NK-92 (cell line): ENCODE measurements around the gene PARD3B.

ENCODE experiments used
- DNase-seq: peaks from one replicate; lab custom pipeline; 2025; ENCODE audit not compliant: unreplicated experiment; lab: John Stamatoyannopoulos, UW

Gene PARD3B

DNA sequence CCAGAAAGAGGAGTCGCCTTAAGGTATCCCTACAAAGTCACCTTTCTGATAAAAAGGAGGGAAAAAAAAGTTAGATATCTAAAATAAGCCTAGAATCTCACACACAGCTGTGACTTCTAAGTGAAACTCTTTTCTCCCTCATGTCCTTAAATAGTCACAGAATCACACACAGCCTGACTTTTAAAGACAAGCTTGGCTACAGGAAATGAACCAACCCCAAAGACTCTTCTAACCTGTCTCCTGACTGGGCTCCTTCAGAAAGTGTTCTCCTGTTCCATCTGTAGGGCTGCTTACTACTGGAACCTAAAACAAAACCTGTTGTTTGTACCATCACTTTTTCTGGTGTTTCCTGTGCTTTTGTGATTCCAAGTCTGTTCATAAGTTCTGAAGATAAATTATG, 1074.3 kb downstream of the PARD3B start:
- no peak for DNase-seq

DNA sequence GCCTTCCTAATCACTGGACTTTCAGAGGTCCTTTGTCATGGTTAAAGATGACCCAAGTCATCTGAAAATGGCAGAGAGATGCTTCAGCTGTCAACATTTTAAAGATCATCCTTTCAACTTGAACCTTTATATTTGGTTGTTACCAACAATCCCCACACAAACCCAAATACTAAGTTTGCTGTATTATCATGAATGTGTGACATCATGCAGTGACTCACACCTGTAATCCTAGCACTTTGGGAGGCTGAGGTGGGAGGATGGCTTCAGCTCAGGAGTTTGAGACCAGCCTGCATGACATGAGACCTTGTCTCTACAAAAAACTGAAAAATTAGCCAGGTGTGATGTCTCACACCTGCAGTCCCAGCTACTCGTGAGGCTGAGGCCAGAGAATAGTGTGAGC, 1081.8 kb downstream of the PARD3B start:
- DNase-seq = no peak

DNA sequence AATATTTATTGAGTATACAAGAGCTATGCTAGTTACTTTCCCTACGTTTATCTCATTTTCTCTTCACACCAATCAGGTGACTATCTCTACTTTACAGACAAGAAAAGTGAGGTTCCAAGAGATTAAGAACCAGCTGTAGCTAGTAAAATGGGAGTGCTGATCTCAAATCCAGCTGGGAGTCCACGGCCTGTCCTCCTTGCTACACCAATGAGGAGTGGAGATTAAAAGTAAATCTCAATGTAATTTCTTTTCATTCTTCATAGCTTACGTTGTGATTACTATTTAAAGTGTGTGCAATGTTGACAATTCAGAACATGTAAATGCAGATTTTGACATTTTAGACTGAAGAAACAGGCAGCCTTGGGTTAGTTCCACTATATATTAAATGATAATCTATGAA, 1083.1 kb downstream of the PARD3B start:
- no peak for DNase-seq

DNA sequence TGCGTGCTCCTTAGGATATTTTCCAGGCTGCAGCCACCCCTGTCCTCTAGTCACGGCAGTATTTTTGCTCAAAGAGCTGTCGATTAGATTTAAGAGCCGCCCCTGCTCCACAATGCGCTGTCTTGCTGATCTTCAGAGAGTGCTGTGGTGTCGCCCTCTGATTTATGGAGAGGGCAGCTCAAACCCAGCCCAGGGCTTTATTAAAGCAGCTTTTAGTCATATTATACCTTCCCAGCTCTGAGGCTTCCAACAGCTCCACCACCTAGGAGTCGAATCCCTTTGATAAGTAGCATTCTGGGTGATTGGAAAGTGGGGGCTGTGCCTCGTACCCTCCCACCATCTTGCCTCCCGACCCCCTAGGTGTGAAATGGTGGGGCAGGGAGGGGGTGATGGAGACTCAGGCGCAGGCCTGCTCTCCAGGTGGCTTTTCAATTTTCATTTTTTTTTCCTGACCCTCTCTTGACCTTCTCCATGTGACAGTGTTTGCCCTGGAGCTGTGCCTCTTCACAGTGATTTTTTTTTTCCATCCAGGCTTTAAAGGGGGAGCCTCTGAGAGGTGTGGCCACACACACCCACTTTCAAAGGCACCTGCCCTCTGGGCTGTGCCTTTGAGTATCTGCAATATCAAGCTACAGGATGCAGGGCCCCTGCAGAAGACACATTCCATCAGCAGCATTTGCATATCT, 1084.0 kb downstream of the PARD3B start:
- DNase-seq = no peak

DNA sequence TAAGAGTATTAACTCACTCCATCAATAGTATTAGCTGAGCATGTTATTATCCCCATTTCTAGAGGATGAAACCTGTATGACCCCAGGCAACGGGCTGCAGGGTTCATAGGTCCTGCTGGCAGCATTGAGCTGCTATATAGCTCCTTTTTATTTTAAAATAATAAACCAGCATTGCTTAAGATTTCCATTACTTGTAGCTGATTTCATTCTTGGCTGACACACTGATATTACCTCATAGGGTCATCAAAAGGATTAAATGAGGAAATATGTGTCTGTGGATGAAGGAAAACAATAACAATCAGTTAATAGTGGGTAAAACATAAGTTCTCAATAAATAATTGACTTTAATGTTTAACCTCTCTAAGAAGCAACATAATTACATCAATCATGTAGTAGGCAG, 1088.7 kb downstream of the PARD3B start:
- DNase-seq = no peak

DNA sequence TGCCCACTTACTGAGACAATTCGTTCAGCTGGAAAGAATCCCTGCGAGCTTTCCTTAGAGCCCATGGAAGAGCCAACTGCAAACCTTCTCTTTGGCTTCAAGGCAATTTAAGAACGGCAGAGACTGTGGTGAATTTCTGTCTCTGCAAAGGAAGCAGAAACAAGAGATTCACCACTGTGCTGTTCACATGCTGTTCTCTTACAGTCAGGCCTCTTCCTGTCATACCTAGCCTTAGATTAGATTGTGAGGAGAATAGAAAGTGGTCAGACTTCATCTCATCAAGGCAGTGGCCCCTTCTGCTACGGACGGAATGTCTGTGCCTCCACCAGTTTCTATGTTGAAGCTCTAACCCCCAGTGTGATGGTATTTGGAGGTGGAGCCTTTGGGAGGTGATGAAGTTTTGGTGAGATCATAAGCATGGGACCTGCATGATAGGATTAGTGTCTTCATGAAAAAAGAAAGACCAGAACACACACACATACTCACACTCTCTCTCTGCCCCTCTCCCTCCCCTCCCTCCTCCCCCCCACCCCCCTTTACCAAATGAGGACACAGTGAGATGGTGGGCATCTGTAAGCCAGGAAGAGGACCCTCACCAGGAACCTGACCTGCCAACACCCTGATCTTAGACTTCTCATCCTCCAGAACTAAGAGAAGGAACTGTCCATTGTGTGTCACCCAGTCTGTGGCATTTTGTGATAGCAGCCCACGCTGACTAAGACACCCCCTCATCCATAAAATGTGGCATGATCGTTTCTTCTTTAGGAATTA, 1091.5 kb downstream of the PARD3B start:
- no peak for DNase-seq

DNA sequence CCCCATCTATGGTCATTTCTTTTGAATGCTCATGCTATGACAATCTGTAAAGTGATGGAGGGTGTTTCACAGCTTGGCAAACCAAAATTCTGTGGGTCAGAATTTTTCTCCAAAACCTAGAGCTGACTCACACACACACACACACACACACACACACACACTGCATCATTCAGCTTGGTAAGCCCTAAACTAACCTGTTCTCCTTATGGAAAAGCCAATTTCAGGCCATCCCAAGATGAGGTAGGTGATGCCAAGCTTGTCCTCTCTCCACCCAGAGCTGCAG, 1092.0 kb downstream of the PARD3B start:
- DNase-seq = no peak

DNA sequence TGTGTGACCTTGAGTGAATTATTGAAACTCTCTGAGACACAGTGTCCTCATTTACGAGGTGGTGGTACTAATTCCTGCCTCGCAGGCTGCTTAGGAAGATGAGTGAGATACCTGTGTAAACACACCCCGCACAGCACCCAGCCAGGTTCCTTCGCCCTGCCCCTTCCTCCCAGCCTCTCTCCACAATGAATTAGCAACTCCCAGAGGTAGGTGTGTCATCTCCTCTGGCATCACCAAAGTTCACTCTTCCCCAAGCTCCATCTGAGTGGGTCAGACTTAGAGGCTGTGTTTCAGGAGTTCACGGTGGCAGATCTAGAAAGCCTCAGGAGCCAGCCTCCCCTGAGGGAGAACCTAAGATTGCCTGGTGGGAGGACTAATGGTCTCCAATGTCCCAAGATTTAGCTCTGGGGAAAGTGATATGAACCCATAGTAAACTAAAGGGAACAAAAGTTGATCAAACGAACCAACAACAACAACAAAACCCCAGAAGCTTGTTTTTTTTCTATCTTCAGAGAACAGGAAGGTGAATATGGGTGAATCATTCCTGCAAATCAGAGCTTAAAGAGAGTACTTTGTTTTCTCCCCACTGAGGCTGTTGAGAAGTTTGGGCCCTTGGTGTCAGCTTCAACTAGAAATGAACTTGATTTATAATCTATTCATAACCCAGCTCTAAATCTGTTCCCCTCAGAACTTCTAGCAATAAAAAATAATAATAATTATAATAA, 1092.7 kb downstream of the PARD3B start:
- DNase-seq = no peak

DNA sequence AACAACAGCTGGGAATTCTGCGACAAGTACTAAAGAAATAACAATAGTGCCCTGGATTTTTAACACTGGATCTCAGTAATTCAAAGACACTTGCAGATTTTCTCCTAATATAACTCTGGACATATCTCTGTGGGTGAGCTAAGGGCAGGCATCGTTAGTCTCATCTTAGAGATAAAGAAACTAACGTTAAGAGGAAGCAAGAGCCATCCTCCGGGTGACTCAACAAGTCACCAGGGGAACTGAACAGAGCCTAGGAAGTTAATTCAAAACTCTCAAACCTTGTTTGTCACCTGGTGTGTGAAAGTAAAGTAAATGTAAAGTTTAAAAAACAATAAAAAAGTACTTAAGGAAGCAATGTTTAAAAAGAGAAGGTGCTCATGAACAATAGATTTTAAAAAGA, 1095.4 kb downstream of the PARD3B start:
- no peak for DNase-seq

DNA sequence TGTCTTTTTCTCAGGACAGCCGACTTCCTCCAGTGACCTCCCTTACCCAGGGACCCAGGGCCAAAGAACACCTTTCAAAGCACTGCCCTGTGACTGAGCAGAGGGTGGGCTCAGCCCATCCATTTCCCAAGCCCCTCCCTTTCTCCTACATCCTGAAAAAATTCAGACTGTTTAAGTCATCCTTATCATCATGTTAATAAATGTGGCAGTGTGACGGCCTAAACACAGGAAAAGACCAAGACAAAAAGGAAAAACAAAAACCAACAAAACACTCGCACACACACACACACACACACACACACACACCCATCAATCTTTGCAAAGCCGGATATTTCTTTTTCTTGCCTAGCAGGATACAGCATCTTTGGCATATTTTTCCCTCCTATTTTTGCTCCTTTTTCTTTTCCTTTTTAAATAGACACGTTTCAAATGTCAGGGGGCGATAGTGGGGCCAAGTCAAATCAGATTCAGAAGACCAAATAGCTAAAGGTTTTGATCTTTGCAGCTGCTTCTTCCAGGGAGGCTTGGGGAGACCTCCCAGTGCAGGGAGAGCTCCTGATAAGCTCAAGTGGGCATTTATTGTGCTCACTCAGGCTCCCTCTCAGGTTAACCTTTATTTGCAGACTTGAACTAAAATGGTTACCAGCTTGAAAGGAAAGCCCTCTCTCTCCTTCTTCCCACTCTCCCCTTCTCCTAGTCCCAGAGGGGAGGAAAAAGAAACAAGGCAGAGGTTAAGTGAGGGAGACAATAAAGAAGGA, 1097.5 kb downstream of the PARD3B start:
- no peak for DNase-seq

DNA sequence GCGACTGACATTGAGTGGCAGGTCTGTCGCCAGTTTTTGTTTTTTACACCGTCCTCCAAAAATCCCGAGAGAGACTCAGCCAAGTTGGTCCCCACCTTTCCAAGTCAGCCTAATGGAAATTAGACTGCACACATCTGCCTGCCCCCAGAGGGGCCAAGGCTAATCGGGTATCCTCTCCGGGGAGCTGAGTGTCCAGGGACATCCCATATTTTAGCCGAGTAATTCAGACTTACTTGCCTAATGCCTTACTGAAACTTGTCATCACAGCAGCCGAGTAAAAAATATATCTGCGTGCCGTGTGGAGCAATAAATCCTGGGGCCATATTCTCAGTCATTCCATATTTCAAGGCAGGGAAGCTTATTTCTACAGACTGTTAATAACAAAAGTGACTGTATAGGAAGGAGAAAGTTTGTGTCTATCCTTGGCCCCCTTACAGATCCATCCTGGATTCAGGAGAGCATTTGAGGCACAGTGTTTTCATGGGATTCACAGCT, 1098.2 kb downstream of the PARD3B start:
- DNase-seq = no peak

DNA sequence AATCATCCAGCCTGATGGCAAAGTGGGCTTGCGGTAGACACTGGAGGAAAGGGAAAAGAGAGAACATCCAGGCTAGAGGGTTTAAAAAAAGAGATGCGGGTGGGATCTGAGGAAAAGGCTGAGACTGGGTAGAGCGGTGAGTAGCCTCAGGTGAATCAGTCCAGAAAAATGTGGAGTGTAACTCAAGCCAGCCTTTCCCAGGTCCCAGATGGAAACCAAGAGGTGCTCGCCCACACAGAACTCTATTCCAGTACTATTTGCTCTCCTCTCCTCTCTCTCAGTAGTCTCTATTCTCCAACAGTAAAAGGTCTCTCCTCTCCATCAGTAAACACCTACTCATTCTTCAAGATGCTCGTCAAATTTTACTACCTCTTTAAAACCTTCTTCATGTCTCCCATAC, 1098.7 kb downstream of the PARD3B start:
- no peak for DNase-seq

DNA sequence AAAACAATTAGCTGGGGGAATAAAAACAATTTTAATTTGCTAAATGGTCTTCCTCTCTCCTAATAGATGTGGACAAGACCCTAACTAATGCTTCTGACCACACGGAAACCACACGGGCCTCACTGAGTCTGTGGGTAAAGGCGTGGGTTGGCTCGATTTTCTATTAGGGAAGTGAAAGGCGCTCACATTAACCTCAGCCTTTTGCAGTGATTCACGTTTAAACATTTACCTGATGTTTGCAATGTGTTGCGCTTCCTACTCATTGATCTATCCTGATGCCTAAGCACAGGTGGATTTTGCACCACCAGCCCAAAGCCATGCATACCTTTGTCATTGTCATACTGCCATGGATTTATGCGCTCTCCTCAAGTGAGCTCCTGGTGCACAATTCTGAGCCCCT, 1101.4 kb downstream of the PARD3B start:
- no peak for DNase-seq

DNA sequence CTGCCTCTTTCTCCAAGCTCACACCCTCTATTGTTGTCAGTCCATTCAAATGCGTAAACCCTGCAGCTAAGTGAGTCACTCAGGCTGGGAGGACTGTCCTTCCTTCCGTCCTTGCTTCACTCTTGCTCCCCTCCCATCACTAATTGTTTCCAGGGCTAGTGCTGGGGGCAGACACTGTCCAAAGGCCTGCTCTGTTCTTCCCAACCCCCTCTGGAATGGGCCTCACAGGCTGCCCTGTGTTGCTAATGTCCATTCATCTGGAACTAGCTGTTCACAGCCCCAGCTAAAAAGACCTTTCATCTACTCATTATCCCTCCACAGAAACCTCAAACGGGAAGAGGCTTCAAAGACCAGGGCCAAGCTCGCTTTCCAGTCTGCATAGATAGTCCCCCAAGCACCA, 1105.2 kb downstream of the PARD3B start:
- DNase-seq = no peak

DNA sequence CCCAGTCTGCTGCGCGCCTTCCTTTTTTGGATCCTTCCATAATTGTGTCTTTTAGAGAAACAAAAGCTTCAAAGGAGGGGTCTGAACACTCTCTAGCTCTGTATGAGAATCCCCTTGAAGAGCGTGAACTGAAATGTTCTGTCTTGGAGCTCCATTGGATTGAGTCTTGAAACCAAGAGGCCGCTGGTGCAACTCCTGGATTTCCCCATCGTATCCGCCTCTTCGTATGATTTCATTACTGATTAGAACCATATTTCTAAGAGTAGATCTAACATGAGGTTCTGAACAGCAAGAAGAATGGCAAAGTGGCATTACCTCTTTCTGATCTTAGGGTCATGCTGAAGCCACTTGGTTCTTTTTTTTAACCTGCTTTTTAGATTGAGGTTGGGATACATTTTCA, 1105.7 kb downstream of the PARD3B start:
- no peak for DNase-seq

DNA sequence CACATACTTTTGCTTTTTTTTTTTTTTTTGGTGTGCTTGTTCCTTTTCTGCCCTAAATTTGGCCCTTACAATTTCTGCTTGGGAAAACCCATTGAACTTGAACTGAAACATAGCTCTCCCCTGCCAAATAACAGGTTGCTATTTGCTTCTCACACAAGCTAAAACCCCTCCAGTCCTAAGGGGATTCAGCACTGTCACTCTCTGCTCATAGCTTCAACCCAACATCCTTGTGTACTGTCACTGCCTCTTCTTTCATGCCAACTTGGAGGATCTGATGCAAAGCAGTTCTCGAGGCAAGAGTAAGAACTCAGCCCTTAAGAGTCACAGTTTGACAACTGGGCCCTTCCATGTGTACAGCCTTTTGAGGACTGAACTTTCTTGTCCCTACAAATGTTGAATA, 1106.4 kb downstream of the PARD3B start:
- no peak for DNase-seq

DNA sequence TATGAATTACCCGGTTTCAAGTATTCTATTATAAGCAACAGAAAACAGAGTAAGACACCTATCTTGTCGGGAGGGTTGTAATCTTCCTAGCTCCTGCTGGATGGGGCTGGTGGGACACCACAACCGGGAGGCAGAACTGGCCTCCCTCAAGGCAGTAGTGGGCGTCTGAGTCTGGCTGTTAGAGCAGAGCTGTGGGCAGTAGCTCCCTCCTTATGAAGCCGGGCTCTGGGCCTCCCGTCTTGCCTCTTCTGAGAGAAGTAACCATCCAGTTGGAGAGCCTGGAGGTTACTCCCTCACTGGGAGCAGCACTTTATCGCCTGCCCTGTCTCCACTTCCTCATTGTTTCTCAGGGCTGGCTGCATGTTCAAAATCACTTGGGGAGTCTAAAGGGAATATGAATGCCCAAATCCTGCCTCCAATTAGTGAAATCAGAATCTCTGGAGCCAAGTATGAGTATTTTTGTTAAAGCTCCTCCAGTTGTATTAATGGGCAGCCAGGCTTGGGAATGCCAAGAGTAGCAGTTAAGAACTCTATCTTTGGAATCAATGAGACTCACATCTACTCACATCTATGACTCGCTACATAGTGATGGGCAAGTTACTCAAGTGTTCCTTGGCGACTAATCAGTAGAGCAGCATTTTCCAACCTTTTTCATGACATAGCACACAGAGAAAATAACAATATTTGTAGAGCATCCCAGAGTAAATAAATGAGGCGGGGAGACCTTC, 1109.8 kb downstream of the PARD3B start:
- no peak for DNase-seq

DNA sequence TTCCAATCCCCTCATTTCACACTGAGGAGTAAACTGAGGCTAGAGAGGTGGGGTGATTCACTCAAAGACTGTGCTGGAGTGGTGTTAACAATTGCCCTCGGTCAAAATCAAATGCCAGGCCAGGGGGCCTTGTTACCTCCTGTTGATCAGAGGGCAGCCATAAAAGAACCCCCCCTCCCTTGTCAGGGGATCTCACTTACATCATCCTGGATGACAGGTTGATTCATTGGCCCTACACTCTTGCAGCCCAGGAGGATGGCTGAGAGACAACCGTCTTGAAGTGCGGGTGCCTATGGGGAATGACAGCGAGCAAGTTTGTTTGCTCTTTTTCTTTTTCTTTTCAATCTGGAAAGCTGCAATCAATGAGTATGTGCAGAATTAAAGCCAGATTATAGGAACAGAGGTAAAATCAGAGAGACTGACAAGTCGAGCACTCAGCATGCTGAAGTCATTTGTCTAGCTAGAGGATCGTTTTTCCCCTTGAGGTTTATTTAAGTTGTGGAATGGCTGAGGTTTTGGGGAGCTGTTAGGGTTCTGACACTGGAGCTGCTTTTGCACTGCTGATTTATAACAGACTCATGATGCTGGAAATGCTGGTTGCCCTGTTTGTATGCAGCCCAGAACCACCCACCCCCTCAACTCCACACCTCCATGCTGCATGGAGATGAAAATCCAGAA, 1110.6 kb downstream of the PARD3B start:
- DNase-seq = no peak

DNA sequence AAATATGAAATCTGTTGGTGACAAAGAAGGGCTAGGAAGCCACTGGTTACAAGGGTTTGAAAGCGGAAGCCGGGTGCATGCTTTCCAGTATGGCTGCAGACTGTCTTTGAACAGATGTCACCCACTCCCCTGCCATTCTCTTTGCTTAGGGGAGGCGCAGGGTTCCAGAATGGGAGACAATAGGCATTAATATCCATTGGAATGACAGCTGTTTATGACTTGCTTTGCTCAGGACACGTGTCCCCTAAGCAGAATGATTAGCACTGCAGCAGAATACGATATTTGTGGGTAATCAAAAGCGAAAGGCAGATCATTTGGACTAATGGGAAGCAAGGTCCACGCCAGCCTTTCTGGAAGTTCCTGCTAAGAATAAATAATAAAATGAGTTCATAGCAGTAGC, 1111.2 kb downstream of the PARD3B start:
- no peak for DNase-seq

DNA sequence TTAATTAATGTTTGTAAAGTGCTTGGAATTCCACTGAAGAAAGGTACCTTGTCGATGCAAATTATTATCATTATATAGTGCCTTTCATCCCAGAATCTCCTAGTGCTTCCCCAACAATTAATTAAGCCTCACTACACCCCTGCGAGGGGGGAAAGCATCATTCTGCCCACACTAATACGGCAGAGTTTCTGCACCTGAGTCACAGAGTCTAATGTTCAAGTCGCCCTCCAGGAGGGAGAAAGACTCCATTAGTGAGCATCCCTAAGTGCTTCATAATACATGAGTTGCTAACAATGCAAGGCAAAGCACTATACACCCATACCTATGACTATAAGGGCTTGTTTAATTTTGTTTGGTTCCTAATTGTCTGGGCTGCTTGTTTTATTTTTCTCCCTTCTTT, 1111.7 kb downstream of the PARD3B start:
- no peak for DNase-seq
